Loucy (cell line): ENCODE measurements around the gene HEXD.

ENCODE experiments used
- CTCF ChIP-seq: fragments of 200-600 bp; sonication (generic); conservative IDR thresholded peaks from 2 replicates; pipeline ENCODE4 v1.5.1; 2014; ENCODE audit warnings: mild to moderate bottlenecking, antibody characterized with exemption, low read length
- EZH2phosphoT487 ChIP-seq: fragments of 200-600 bp; IDR thresholded peaks from 2 replicates; pipeline ENCODE4 v1.6.1; 2018; ENCODE audit warnings: antibody characterized with exemption, mild to moderate bottlenecking, moderate library complexity, borderline replicate concordance

- TF ChIP-seq CTCF: no peak
- TF ChIP-seq EZH2phosphoT487: no peak
These were observed 47.0 kb downstream of the HEXD start for GRCh38 chr17:82465023-82465603.
